Thoracic aorta (tissue), 2 donors: ENCODE measurements around the gene MANSC1. TPM values are rescaled to one million over a fixed set of nuclear protein-coding genes. Genes with fewer than 3 reads are reported as not detected.

Experiments used
- ATAC-seq: fragments of 150-250 bp; one replicate; pipeline ENCODE4 v1.8.0; 2017; ENCODE audit warnings: low read depth; ENCODE audit not compliant: insufficient number of reproducible peaks, low FRiP score
- DNase-seq: peaks from one replicate; pipeline ENCODE4 v3.0.0-alpha.2; 2020; ENCODE audit warnings: low spot score
- H3K27ac ChIP-seq, 2 donors: fragments of 200-600 bp; sonication (generic); 1 replicate in 1 of 2; 2 replicates in 1 of 2; pipeline ENCODE4 v1.5.1; 2016; ENCODE audit warnings: mild to moderate bottlenecking in 2 of 2, moderate library complexity in 2 of 2
- H3K27me3 ChIP-seq: fragments of 200-600 bp; sonication (generic); replicated peaks from 2 replicates; pipeline ENCODE4 v1.6.0; 2016; ENCODE audit warnings: mild to moderate bottlenecking; ENCODE audit not compliant: insufficient read depth
- H3K36me3 ChIP-seq: fragments of 200-600 bp; sonication (generic); one replicate; pipeline ENCODE4 v1.5.1; 2016
- H3K4me1 ChIP-seq, 2 donors: fragments of 200-600 bp; sonication (generic); 1 replicate in 1 of 2; 2 replicates in 1 of 2; pipeline versions ENCODE4 v1.5.1 to v1.6.0; 2016; ENCODE audit warnings: low read depth in 2 of 2, mild to moderate bottlenecking in 1 of 2; ENCODE audit not compliant: control insufficient read depth in 1 of 2
- H3K4me3 ChIP-seq: fragments of 200-600 bp; sonication (generic); 2 replicates; pipeline ENCODE4 v1.5.1; 2016; ENCODE audit warnings: mild to moderate bottlenecking
- H3K9me3 ChIP-seq: fragments of 200-600 bp; sonication (generic); 2 replicates; pipeline ENCODE4 v1.5.1; 2016
- total RNA-seq, 2 donors: library from RNA; depleted of rRNA; stranded (reverse); fragments of >200 nt; gene quantifications; one replicate each; pipeline versions ENCODE4 v1.1.0 to v1.2.3, GENCODE V29; 2016
- TF ChIP-seq, protein P1 (sequence below): fragments of 200-600 bp; sonication (generic); IDR thresholded peaks from one replicate; pipeline ENCODE4 v1.5.1; 2019; ENCODE audit warnings: antibody characterized with exemption

The MANSC1 gene
- total RNA-seq, 2 donors from 2014 or later: 36.6 to 38.1 TPM

DNA sequence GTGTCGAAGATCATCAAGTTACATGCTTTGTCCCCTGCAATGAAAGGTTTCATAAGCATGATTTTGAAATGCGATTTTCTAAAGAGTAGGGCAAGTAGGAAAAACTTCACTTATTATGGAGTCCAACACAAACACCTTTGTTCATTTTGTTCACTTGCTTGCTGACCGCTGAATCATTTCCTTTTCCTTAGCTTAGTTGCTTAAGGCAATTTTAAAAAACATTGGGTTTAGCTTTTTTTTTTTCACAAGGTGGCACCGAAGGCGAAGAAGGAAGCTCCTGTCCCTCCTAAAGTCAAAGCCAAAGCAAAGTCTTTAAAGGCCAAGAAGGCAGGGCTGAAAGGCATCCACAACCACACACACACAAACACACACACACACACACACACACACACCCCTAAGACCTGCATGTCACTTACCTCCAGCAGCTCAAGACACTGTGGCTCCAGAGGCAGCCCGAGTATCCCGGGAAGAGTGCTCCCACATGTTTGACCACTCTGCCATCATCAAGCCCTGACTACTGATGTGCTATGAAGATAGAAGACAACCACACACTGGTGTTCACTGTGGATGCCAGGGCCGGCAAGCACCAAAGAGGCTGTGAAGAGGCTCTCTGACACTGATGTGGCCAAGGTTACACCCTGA is 11.4 kb downstream of the MANSC1 start:
- no peak for ATAC-seq
- DNase-seq: no peak
- peaks cover 15 to 57% of the 10 kb centered on the region in 2 donors for H3K4me1 ChIP-seq
- no peaks in the 10 kb centered on the region for H3K9me3 ChIP-seq
- TF ChIP-seq, protein P1, sequence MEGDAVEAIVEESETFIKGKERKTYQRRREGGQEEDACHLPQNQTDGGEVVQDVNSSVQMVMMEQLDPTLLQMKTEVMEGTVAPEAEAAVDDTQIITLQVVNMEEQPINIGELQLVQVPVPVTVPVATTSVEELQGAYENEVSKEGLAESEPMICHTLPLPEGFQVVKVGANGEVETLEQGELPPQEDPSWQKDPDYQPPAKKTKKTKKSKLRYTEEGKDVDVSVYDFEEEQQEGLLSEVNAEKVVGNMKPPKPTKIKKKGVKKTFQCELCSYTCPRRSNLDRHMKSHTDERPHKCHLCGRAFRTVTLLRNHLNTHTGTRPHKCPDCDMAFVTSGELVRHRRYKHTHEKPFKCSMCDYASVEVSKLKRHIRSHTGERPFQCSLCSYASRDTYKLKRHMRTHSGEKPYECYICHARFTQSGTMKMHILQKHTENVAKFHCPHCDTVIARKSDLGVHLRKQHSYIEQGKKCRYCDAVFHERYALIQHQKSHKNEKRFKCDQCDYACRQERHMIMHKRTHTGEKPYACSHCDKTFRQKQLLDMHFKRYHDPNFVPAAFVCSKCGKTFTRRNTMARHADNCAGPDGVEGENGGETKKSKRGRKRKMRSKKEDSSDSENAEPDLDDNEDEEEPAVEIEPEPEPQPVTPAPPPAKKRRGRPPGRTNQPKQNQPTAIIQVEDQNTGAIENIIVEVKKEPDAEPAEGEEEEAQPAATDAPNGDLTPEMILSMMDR: no peak
- H3K4me3 ChIP-seq: peak overlapping the region; percentile 55
- H3K27ac ChIP-seq: peak overlapping the region; percentile 76 to 94
- no peaks in the 10 kb centered on the region for H3K36me3 ChIP-seq
- H3K27me3 ChIP-seq: no peaks in the 10 kb centered on the region

DNA sequence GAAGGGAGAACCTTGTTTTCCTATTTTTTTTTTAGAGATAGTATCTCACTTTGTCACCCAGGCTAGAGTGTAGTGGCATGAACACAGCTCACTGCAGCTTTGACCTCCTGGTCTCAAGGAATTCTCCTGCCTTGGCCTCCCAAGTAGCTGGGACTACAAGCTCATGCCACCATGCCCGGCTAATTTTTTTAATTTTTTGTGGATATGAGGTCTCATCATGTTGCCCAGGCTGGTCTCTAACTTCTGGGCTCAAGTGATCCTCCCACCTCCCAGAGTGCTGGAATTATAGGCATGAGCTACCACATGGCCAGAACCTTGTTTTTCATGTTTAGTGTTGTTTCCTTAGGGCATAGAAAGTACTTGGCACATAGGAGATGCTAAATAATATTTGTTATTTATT is 13.5 kb downstream of the MANSC1 start:
- ATAC-seq (no peak), DNase-seq (no peak)
- TF ChIP-seq, protein P1: no peak

DNA sequence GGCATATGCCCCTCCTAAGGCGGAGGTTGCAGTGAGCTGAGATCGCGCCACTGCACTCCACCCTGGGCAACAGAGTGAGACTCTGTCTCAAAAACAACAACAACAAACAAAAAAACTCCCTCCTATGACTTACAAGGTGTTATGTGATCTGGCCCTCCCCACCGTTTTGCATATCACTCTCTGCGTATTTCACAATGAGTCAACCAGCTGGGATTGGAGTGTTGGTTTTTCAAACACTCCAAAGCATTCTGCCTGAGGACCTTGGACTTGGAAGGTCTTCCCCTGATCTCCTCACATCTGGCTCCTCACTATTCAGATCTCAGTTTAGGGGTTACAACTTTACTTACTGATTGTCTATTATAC is 14.0 kb downstream of the MANSC1 start:
- peak; percentile 35 for ATAC-seq
- Histone ChIP-seq H3K36me3 (no peaks in the 10 kb centered on the region), H3K27me3 (no peaks in the 10 kb centered on the region), H3K27ac (peak overlapping the region in 1 of 2 donors; percentile 94), H3K9me3 (no peaks in the 10 kb centered on the region), H3K4me3 (no peak overlapping the region), H3K4me1 (peaks cover 21 to 63% of the 10 kb centered on the region in 2 donors)
- no peak for DNase-seq
- TF ChIP-seq, protein P1: no peak

More for the DNA sequence above, 13.5 kb downstream of the MANSC1 start:
- H3K36me3 ChIP-seq: no peaks in the 10 kb centered on the region
- no peaks in the 10 kb centered on the region for H3K9me3 ChIP-seq
- peaks cover 21 to 63% of the 10 kb centered on the region in 2 donors for H3K4me1 ChIP-seq
- no peak overlapping the region for H3K4me3 ChIP-seq
- H3K27ac ChIP-seq: peak overlapping the region in 1 of 2 donors; percentile 94
- no peaks in the 10 kb centered on the region for H3K27me3 ChIP-seq

DNA sequence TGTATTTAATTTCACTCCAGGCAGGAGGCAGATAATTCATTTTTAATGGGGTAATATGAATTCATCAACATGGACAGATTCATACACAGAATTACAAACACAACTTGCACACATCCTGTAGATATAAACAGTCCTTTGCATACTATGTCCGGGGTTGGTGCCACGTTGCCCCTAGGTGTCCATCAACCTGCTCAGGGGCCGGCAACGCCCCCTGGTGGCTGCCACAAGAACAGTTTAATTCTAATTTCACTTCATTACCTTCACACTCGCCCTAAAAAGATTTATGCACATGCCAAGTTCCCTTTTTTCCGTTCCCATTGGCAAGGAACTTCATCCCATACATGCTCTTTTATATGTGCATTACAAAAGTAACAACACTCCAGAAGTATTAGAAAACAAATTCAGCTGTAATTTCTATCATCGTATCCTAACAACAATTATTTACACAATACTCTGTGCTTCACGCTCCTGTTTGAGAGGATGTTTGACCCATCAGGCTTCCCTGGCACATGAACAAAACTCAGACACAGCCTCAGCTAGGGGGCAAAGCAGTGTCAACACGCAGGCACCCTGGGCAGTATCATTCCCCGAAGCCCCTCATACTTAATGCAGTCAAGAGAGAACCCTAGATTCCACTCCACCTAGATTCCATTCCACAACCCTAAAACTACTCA is 15.5 kb downstream of the MANSC1 start:
- TF ChIP-seq, protein P1: peak; percentile 77

More for the DNA sequence above, 15.5 kb downstream of the MANSC1 start:
- H3K9me3 ChIP-seq: no peaks in the 10 kb centered on the region
- peak overlapping the region; percentile 26 to 30 for H3K27ac ChIP-seq
- no peak overlapping the region for H3K4me3 ChIP-seq
- H3K4me1 ChIP-seq: peaks cover 21 to 61% of the 10 kb centered on the region in 2 donors
- ATAC-seq (no peak), DNase-seq (no peak)
- no peaks in the 10 kb centered on the region for H3K27me3 ChIP-seq
- H3K36me3 ChIP-seq: no peaks in the 10 kb centered on the region
